Measurements from ENCODE around the gene ZNF689.

ZNF689 gene

GRCh38 chr16:30571445-30572322 is 38.5 kb downstream of the ZNF689 start, which contains the start of gene ZNF688:
Gene ZNF688, minus strand, starts transcription at chr16:30571714. Its CDS starts 85 bp downstream, at chr16:30571629.
- TF ChIP-seq POLR2AphosphoS5 (IDR thresholded peaks at IDR 0.05; ENCODE audit: low read depth, low read length) (peak; percentile 16), SIN3A (IDR thresholded peaks at IDR 0.05; ENCODE audit: borderline replicate concordance, insufficient read depth, low read length) (peak; percentile 73; the same call in 1 of the 2 replicates), REST (IDR thresholded peaks at IDR 0.05; ENCODE audit: insufficient read depth in 1 of 2, low read depth in 2 of 2, low read length in 2 of 2) (peak in 1 of 2 experiments; percentile 35; a peak in 1 of 4 replicates), FOXP2 (optimal IDR thresholded peaks at IDR 0.05; ENCODE audit: borderline replicate concordance, extremely low read depth, extremely low read length, insufficient read depth) (no peak), TAF1 (IDR thresholded peaks at IDR 0.05; ENCODE audit: borderline replicate concordance, insufficient read depth, low read length) (peak; percentile 62; the same call in 1 of the 2 replicates)

- TF ChIP-seq POLR2AphosphoS5 (IDR thresholded peaks at IDR 0.05; ENCODE audit: low read depth, low read length) (no peak), REST (IDR thresholded peaks at IDR 0.05; ENCODE audit: insufficient read depth in 1 of 2, low read depth in 2 of 2, low read length in 2 of 2) (peak; percentile 44 to 81; a peak in 3 of 4 replicates)
Measured at GRCh38 chr16:30570636-30571444, 39.3 kb downstream of the ZNF689 start.

- TF ChIP-seq SIN3A (IDR thresholded peaks at IDR 0.05; ENCODE audit: borderline replicate concordance, insufficient read depth, low read length) (no peak), REST (IDR thresholded peaks at IDR 0.05; ENCODE audit: insufficient read depth in 1 of 2, low read depth in 2 of 2, low read length in 2 of 2) (no peak), TAF1 (IDR thresholded peaks at IDR 0.05; ENCODE audit: borderline replicate concordance, insufficient read depth, low read length) (no peak), FOXP2 (optimal IDR thresholded peaks at IDR 0.05; ENCODE audit: borderline replicate concordance, extremely low read depth, extremely low read length, insufficient read depth) (no peak), POLR2AphosphoS5 (IDR thresholded peaks at IDR 0.05; ENCODE audit: low read depth, low read length) (no peak)
Measured at GRCh38 chr16:30569746-30570635, 40.2 kb downstream of the ZNF689 start.

- TF ChIP-seq TAF1 (IDR thresholded peaks at IDR 0.05; ENCODE audit: borderline replicate concordance, insufficient read depth, low read length) = no peak
- no peak for TF ChIP-seq SIN3A (IDR thresholded peaks at IDR 0.05; ENCODE audit: borderline replicate concordance, insufficient read depth, low read length)
- TF ChIP-seq POLR2AphosphoS5 (IDR thresholded peaks at IDR 0.05; ENCODE audit: low read depth, low read length) = no peak
- TF ChIP-seq FOXP2 (optimal IDR thresholded peaks at IDR 0.05; ENCODE audit: borderline replicate concordance, extremely low read depth, extremely low read length, insufficient read depth) = no peak
- no peak for TF ChIP-seq REST (IDR thresholded peaks at IDR 0.05; ENCODE audit: insufficient read depth in 1 of 2, low read depth in 2 of 2, low read length in 2 of 2)
Measured at GRCh38 chr16:30569281-30569680, 40.9 kb downstream of the ZNF689 start.
